Stimulated activated CD4-positive, alpha-beta T cell treated with anti-CD3 and anti-CD28 coated beads, Interleukin-1b, Interleukin-23, amount 100 ng/mL, for 4 hours (primary cell): ENCODE data around the gene SLC35F3.
A peak's percentile ranks its signal among the peaks of the same experiment; 100 is the strongest.
"Not testable (repeated sequence)": the region's sequence is repeated elsewhere in the genome, so short reads cannot be mapped to it uniquely, and the experiment has no call there.

ENCODE experiments used
- DNase-seq, 2 donors: peaks; one replicate each; pipeline ENCODE4 v3.0.0-alpha.2; 2020; ENCODE audit warnings: low read depth in 2 of 2

Gene SLC35F3

GRCh38 chr1:234106032-234106431 lies 201.6 kb downstream of the SLC35F3 start:
- no peak for DNase-seq

GRCh38 chr1:234107416-234108021 lies 203.0 kb downstream of the SLC35F3 start:
- no peak for DNase-seq

- DNase-seq: no peak
Measured at GRCh38 chr1:234108921-234109320, 204.4 kb downstream of the SLC35F3 start.

DNA sequence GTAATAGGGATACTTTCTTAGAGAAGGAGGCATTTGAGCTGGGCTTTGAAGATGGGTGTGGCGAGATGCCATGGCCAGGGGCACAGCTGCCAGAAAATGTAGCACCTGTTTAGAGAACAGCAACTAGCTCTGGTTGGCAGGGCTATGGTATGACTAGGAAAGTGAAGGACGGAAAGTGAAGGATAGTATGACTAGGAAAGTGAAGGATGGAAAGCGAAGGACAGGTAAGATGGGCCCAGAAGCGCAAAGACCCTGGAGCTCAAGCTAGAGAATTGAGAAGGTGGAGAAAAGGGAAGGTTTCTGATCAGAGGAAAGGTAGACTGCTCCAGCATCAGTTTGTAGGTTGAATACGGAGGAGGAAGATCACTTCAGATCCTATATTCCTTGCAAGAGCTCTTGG lies 205.4 kb downstream of the SLC35F3 start:
- DNase-seq: no peak

DNA sequence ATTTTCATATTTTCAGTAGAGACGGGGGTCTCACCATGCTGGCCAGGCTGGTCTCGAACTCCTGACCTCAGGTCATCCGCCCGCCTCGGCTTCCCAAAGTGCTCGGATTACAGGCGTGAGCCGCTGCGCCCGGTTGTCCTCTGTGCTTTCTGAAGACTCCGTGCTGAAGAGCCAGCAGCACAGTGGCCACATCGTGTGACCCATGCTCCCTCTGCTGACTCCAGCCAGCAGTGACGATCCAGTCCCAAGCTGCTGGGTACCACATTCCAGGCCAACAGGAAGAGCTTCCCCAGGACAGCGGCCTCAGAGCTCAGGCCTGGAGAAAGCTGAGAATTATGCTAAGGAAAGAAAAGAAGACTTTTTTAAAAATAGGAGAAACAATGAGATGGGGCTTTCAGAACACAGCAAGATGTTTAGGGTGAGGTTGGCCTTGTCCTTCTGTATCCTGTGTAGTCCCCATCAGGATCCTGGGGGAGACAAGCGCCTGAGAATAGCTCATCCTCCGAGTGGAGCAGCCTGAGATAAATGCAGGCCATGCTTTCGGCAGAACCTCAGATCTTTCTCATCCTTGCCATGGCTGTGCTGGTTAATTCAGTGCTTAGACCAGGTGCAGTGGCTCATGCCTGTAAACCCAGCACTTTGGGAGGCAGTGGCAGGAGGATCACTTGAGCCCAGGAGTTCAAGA lies 207.1 kb downstream of the SLC35F3 start:
- no peak for DNase-seq

DNA sequence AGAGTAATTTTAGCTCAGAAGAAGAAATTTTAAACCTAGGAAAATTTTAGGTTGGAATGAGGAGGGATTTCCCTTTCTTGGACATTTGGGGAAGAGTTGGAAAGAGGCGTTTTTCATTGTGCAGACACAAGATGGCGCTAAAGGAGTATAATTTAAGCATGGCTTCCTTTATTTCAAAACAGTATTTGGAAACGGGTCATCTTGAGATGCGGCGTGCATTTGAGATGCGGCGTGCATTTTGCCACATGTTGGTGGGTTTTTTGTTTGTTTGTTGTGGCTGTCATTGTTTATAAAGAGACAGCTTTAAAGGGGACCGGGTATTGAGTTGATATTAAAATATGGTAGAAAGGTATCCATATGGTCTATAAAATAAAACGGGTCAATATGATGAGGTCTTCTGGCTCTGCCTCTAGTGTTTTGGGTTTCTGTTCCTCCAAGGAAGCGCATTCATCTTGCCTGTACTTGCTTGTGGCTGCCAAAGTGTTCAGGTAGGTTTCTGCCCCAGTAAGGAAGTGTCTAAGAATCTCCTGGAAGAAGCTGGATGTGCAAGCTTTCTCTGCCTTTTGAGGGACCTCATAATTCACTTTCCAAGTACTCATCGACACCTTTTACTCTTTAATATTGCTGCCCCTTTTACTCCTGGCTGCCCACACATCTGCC lies 210.3 kb downstream of the SLC35F3 start:
- no peak for DNase-seq

DNA sequence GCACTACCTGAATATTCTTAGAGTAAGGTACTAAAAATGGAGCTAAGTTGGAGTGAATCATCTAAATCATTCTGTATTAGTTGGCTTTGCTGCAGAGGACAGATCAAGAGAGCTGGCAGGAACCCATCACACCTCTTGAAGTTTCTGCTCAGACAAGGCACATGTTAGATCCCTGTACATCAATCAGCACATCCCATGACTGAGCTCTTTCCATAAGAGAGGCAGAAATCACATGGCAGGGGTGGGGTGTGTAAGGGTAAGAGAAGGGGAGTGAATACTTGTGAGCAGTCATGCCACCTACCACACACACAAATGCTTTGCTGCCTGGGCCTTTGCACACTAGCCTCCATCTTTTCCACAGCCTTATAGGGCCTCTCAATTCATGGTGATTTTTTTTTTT lies 214.4 kb downstream of the SLC35F3 start:
- no peak for DNase-seq

- DNase-seq: no peak
Measured at GRCh38 chr1:234119431-234119830, 215.0 kb downstream of the SLC35F3 start.

DNA sequence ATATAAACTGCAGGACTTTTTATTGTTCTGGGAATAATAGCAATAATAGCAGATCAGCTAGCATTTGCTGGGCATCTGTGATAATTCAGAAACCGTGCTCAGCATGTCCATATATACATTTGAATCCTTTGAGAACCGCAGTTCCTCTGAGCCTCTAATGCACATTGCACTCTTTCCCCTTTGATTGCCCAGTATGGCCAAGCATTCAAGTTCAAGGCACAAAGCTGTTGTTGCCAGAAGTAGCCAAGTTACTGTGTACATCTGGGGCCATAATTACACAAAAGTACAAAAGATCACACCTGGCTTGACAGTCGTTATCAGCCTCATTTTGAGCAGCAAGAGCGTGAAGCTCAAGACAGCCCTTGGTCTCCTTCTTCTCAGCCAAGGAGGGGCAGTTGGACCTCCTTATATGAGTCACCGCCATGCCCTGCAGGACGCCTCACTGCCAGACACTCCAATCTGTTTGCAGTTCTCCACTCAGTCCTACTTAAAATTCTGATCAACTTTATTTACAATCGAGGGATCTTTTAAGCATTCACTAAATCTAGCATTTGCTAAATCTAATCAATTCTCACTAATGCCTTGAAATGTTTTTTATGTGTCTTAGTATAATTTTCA lies 216.0 kb downstream of the SLC35F3 start:
- DNase-seq: no peak

DNA sequence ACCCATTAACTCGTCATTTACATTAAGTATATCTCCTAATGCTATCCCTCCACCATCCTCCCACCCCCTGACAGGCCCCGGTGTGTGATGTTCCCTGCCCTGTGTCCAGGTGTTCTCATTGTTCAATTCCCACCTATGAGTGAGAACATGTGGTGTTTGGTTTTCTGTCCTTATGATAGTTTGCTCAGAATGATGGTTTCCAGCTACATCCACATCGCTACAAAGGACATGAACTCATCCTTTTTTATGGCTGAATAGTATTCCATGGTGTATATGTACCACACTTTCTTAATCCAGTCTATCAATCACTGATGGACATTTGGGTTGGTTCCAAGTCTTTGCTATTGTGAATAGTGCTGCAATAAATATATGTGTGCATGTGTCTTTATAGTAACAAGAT lies 217.2 kb downstream of the SLC35F3 start:
- DNase-seq: not testable (repeated sequence)

GRCh38 chr1:234122571-234122970 lies 218.1 kb downstream of the SLC35F3 start:
- DNase-seq: not testable (repeated sequence)

GRCh38 chr1:234123867-234124266 lies 219.4 kb downstream of the SLC35F3 start:
- DNase-seq: no peak

GRCh38 chr1:234125283-234125682 lies 220.8 kb downstream of the SLC35F3 start:
- peak in 1 of 2 donors; percentile 12 for DNase-seq

- DNase-seq: no peak
Measured at GRCh38 chr1:234125714-234126113, 221.2 kb downstream of the SLC35F3 start.

DNA sequence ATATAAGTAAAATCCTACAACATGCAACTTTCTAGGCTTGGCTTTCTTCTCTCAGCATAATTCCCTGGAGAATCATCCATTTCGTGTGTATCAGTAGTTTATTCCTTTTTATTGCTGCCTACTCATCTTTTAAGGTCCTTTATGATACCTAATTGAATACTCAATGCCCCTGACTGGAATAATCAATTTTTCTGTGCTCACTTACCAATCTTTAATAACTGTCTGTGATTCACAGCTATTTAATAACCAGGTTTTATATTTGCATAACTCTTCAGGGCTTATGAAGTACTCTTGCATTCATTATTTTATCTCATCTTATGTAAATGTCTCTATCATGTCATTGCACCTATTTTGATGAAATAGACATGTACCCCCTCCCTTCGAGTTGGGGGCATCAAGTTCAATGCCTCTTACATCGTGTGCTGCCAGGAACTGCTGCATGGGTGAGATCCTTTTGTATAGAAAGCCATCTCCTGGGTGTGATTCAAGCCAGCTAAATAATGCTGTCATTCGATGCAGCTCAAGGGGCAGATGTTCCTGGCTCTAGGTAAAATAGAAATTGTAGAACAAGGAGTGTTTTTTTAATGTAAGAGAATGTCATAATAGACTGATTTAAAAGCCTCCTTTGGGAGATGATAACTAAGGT lies 222.7 kb downstream of the SLC35F3 start:
- no peak for DNase-seq

DNA sequence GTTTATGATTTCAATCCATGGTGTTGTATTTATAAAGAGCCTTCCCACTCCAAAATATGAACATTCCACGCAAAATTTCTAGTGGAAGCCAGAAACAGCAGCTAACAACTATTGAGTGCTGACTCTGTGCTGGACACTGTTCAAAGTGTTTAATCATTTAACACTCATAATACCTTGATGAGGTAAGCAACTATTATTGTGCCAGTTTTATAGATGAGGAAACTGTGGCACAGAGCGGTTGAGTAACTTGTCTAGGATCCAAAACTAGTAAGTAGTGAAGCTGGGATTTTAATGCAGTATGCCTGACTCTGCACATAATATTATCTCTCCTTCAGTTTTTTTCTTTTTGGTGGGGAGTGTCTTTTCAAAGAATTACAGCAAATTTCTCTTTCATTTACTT lies 228.3 kb downstream of the SLC35F3 start:
- no peak for DNase-seq

DNA sequence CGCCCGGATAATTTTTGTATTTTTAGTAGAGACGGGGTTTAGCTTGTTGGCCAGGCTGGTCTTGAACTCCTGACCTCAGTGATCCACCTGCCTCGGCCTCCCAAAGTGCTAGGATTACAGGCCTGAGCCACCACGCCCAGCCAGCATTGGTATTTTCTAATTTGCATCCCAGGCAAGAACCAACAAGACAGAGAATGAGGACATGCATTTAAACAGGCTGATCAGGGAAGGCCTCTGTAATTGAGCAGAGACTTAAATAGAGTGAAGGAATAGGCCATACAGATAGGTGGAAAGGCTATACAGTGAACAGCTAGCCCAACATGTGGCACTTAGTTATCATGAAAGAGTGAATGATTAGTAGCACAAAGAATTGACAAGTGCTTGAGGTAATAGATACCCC lies 230.4 kb downstream of the SLC35F3 start:
- no peak for DNase-seq

DNA sequence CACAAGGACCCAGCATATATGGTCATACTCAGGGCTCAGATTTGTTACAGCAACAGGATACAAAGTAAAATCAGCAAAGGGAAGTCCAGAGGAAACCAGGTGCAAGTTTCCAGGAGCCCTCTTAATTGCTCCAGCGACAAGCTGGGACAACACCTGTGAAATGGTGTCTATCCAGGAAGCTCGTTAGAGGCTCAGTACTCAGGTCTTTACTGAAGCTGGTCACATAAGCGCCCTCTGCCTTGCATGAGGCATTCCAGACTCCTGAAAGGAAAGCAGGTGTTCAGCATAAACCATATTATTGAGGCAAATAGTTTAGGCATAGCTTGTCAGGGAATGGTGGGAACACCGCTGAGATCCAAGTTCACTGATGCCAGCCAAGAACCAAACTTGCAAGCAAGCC lies 231.0 kb downstream of the SLC35F3 start:
- no peak for DNase-seq

- DNase-seq: no peak
Measured at GRCh38 chr1:234136073-234136472, 231.6 kb downstream of the SLC35F3 start.

DNA sequence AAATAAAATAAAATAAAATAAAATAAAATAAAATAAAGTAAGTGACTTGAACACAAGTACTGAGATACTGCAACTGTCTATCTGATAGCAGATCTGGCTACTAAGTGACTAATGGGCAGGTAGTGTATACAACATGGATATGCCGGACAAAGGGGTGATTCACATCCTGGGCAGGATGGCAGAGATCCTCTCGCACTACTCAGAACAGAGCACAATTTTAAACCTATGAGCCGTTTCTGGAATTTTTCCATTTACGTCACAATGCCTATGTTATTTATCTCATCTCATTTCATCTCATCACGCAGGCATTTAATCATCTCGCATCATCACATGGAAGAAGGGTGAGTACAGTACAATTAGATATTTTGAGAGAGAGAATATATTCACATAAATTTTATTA lies 235.5 kb downstream of the SLC35F3 start:
- no peak for DNase-seq

DNA sequence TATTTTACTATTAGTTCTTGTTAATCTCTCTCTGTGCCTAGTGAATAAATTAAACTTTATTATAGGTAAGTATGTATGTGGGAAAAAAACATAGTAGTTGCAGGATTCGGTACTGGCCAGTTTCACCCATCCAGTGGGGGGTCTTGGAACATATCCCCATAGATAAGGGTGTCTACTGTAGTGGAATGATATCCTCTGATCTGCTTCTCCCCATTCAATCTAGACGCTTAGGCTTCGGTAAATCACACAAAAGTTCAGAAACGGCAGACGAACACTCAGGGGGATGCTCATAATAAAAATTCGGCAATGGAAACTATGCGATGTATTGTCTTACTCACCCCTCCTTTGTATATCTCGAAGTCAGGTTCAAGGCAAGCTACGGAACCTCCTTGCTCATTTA lies 235.9 kb downstream of the SLC35F3 start:
- DNase-seq: no peak

DNA sequence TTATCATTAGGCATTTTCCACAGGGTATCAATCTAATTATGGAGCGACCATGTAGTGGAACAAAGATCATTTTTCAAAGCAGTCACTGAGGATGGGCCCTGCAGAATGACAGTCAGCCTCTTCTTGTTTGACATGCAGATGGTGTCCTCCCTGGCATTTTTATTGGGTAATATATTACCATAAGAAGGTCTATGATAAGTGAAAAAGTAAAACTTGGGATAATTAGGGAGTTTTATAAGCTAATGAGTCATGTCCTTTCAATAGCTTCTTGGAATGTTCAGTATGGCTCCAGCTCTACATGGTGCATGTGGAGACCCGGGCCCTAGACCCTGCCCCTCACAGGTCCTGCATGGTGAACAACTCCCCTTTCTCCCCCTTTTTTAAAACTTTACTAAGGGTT lies 236.5 kb downstream of the SLC35F3 start:
- DNase-seq: no peak
